Adrenal gland (tissue), 12 donors: ENCODE measurements around the gene TPM1. TPM values are rescaled to one million over a fixed set of nuclear protein-coding genes. Genes with fewer than 3 reads are reported as not detected.
A peak's percentile ranks its signal among the peaks of the same experiment; 100 is the strongest.

Source experiments
- DNase-seq, 7 donors: peaks; one replicate each; pipeline ENCODE4 v3.0.0-alpha.2; 2019 to 2020
- H3K27ac ChIP-seq, 5 donors: fragments of 200-600 bp; sonication (generic) in 4 of 5; 1 replicate in 3 of 5; 2 replicates in 2 of 5; pipeline versions ENCODE4 v1.5.1 to v1.8.0; 2016 to 2020; ENCODE audit warnings: mild to moderate bottlenecking in 1 of 5
- H3K27me3 ChIP-seq: fragments of 200-600 bp; 2 replicates; pipeline ENCODE4 v1.8.0; 2021
- H3K36me3 ChIP-seq, 2 donors: fragments of 200-600 bp; replicated peaks in 1 of 2; 1 replicate in 1 of 2; 2 replicates in 1 of 2; pipeline versions ENCODE4 v1.5.1 to v1.8.0; 2018 to 2022
- H3K4me1 ChIP-seq, 2 donors: fragments of 200-600 bp; replicated peaks in 1 of 2; 1 replicate in 1 of 2; 2 replicates in 1 of 2; pipeline versions ENCODE4 v1.5.1 to v1.8.0; 2018 to 2021
- H3K4me3 ChIP-seq, 4 donors: fragments of 200-600 bp; sonication (generic) in 3 of 4; one replicate each; pipeline ENCODE4 v1.5.1; 2016 to 2018
- H3K9me3 ChIP-seq, 3 donors: fragments of 200-600 bp; sonication (generic) in 1 of 3; replicated peaks in 1 of 3; 1 replicate in 2 of 3; 2 replicates in 1 of 3; pipeline versions ENCODE4 v1.5.1 to v1.8.0; 2016 to 2021
- POLR2A ChIP-seq, 2 donors: fragments of 450-650 bp; IDR thresholded peaks; one replicate each; pipeline ENCODE4 v1.6.1; 2017; ENCODE audit warnings: antibody characterized with exemption in 2 of 2, mild to moderate bottlenecking in 2 of 2, moderate library complexity in 1 of 2
- WGBS, 4 donors: extraction: QIAGEN DNeasy Blood & Tissue Kit in 2 of 4; methylation state at CpG; one replicate each; pipeline versions ENCODE4 v1.1.5 to v1.1.7; 2013 to 2017; 5-methylcytosine and 5-hydroxymethylcytosine counted together
- intact Hi-C, 2 donors: fragments of 100-400 bp; cut with DNase I; formaldehyde crosslinking; loops; one replicate each; pipeline versions ENCODE4 v1.14.1 to v1.15.0; 2022 to 2023
- polyA plus RNA-seq, 3 donors: library from polyadenylated mRNA; stranded (reverse); fragments of 200-250 nt in 2 of 3; fragments of 350-450 nt in 1 of 3; fragmentation: Illumina TruSeq in 1 of 3; extraction: RNeasy Lipid Tissue Mini Kit (QIAGEN cat#74804) in 1 of 3; gene quantifications; one replicate each; pipeline ENCODE4 v1.2.3, GENCODE V29; 2013 to 2014
- total RNA-seq, 9 donors: library from RNA; depleted of rRNA in 4 of 9; stranded (reverse); fragments of >200 nt in 4 of 9; fragments of 120-200 nt in 1 of 9; fragmentation: NEBNext Ultra II Directional in 1 of 9; extraction: Animal tissue kit (Norgen Biotek cat#: 25700) in 1 of 9; gene quantifications; one replicate each; pipeline versions ENCODE4 v1.1.0 to v1.2.4, GENCODE V29; 2013 to 2023
- TF ChIP-seq, protein P1 (sequence below), 6 experiments: fragments of 450-650 bp in 4 of 6; fragments of 200-600 bp in 2 of 6; sonication (generic) in 1 of 6; IDR thresholded peaks; 1 replicate in 5 of 6; 2 replicates in 1 of 6; pipeline versions ENCODE4 v1.5.1 to v1.8.0; 2016 to 2021; ENCODE audit warnings: antibody characterized with exemption in 6 of 6, mild to moderate bottlenecking in 2 of 6, moderate library complexity in 1 of 6
- donor health status: healthy with polysubstance abuse.
- donor health status: Bipolar disorder and iron deficiency.
- donor health status: DM: yes; HTN: yes; CAD: no.
- donor health status: DM: no; HTN: no; CAD: no.
- donor health status: DM: no; HTN: no; CAD: no.
- donor health status: DM: yes; HTN: yes; CAD: no.

TPM1 gene
- total and polyA plus RNA-seq, 12 donors, result 81.8 to 246 (median 167) TPM

DNA sequence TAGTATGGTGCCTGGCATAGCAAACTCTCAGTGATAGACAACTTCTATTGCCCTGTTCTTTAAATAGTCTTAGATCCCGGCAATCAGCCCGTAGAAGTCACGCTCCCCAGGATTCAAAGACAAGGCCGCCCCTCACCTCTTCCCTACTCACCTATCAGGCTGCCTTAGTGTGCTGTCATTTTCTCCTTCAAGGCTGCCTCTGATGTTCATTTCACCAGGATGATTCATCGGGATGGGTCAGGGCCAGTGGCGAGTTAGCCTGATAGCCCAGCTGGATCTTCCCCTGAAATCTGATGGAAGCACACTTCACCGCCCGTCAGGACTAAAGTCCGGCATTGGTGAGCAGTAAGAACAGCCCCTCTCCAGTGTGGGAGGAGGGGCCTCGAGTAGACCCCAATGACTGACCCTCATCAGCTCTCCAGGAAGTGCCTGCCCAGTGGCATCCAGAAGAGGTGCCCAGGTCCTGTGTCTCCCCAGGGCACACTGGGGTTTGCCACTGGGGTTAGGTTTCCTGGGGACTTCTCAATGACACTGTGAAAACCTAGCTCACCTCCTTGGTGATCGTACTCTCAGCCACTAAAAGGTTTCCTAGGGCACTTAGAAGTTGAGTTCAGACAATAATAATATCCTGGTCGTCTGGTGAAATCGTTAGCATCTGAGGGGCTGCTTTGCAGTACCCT lies 37.5 kb downstream of the TPM1 start:
- H3K27ac ChIP-seq, result peak overlapping the region in 2 of 5 donors; percentile 15 to 42
- no peaks in the 10 kb centered on the region for H3K36me3 ChIP-seq
- no peak overlapping the region for H3K4me3 ChIP-seq
- peaks cover 13 to 18% of the 10 kb centered on the region in 2 donors for H3K4me1 ChIP-seq
- TF ChIP-seq, protein P1, sequence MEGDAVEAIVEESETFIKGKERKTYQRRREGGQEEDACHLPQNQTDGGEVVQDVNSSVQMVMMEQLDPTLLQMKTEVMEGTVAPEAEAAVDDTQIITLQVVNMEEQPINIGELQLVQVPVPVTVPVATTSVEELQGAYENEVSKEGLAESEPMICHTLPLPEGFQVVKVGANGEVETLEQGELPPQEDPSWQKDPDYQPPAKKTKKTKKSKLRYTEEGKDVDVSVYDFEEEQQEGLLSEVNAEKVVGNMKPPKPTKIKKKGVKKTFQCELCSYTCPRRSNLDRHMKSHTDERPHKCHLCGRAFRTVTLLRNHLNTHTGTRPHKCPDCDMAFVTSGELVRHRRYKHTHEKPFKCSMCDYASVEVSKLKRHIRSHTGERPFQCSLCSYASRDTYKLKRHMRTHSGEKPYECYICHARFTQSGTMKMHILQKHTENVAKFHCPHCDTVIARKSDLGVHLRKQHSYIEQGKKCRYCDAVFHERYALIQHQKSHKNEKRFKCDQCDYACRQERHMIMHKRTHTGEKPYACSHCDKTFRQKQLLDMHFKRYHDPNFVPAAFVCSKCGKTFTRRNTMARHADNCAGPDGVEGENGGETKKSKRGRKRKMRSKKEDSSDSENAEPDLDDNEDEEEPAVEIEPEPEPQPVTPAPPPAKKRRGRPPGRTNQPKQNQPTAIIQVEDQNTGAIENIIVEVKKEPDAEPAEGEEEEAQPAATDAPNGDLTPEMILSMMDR (IDR thresholded peaks at IDR 0.05), result no peak
- no peak for TF ChIP-seq POLR2A (IDR thresholded peaks at IDR 0.05)
- intact Hi-C loops, result loop anchor here in 1 of 2 donors (5.0 kb wide), 1 partner anchor 33 kb away; no protein-coding TSS in a partner anchor
- DNase-seq, result peak; percentile 61 to 83 (median 79)
- no peaks in the 10 kb centered on the region for H3K27me3 ChIP-seq
- 52 to 62% (median 55%) methylated on average over 7 to 13 of the region's 13 CpGs for WGBS, 4 donors
- H3K9me3 ChIP-seq, result no peaks in the 10 kb centered on the region

- TF ChIP-seq, protein P1 (IDR thresholded peaks at IDR 0.05), result no peak
- TF ChIP-seq POLR2A (IDR thresholded peaks at IDR 0.05), result no peak
- 92 to 96% (median 95%) methylated on average over 10 of the region's 10 CpGs for WGBS, 4 donors
- no peaks in the 10 kb centered on the region for H3K36me3 ChIP-seq
- H3K4me3 ChIP-seq, result no peak overlapping the region
- peaks cover 7 to 11% of the 10 kb centered on the region in 2 donors for H3K4me1 ChIP-seq
- H3K27me3 ChIP-seq, result no peaks in the 10 kb centered on the region
- no peaks in the 10 kb centered on the region for H3K9me3 ChIP-seq
- intact Hi-C loops, result loop anchor here in 1 of 2 donors (5.0 kb wide), 1 partner anchor 33 kb away; no protein-coding TSS in a partner anchor
- peak overlapping the region in 2 of 5 donors; percentile 15 to 42 for H3K27ac ChIP-seq
- no peak for DNase-seq
Measured at GRCh38 chr15:63080634-63081250, 38.2 kb downstream of the TPM1 start.

GRCh38 chr15:63082366-63082765 lies 39.8 kb downstream of the TPM1 start:
- DNase-seq, result no peak
- no peaks in the 10 kb centered on the region for H3K36me3 ChIP-seq
- H3K4me3 ChIP-seq, result no peak overlapping the region
- no peaks in the 10 kb centered on the region for H3K27me3 ChIP-seq
- intact Hi-C loops, result loop anchor here in 1 of 2 donors (5.0 kb wide), 1 partner anchor 35 kb away; no protein-coding TSS in a partner anchor
- no peaks in the 10 kb centered on the region for H3K9me3 ChIP-seq
- no peak for TF ChIP-seq POLR2A (IDR thresholded peaks at IDR 0.05)
- TF ChIP-seq, protein P1 (IDR thresholded peaks at IDR 0.05), result no peak
- peaks cover 0 to 7% of the 10 kb centered on the region in 2 donors for H3K4me1 ChIP-seq
- WGBS, 4 donors, result 80 to 88% (median 83%) methylated on average over 4 of the region's 4 CpGs
- H3K27ac ChIP-seq, result no peak overlapping the region

- no peaks in the 10 kb centered on the region for H3K9me3 ChIP-seq
- no peak overlapping the region for H3K27ac ChIP-seq
- WGBS, 4 donors, result 84 to 93% (median 86%) methylated on average over 10 to 12 of the region's 12 CpGs
- H3K4me1 ChIP-seq, result peaks cover 0 to 7% of the 10 kb centered on the region in 2 donors
- TF ChIP-seq POLR2A (IDR thresholded peaks at IDR 0.05), result no peak
- TF ChIP-seq, protein P1 (IDR thresholded peaks at IDR 0.05), result no peak
- H3K27me3 ChIP-seq, result no peaks in the 10 kb centered on the region
- no peaks in the 10 kb centered on the region for H3K36me3 ChIP-seq
- peak in 1 of 7 donors; percentile 47 for DNase-seq
- intact Hi-C loops, result loop anchor here in 1 of 2 donors (5.0 kb wide), 1 partner anchor 36 kb away; no protein-coding TSS in a partner anchor
- no peak overlapping the region for H3K4me3 ChIP-seq
Measured at GRCh38 chr15:63083044-63083443, 40.5 kb downstream of the TPM1 start.
